ENCODE results near the gene G6PC3. TPM values are rescaled to one million over a fixed set of nuclear protein-coding genes. Genes with fewer than 3 reads are reported as not detected.

G6PC3 gene
- total RNA-seq, 1 donor from 2014 or later = 37.5 TPM

DNA sequence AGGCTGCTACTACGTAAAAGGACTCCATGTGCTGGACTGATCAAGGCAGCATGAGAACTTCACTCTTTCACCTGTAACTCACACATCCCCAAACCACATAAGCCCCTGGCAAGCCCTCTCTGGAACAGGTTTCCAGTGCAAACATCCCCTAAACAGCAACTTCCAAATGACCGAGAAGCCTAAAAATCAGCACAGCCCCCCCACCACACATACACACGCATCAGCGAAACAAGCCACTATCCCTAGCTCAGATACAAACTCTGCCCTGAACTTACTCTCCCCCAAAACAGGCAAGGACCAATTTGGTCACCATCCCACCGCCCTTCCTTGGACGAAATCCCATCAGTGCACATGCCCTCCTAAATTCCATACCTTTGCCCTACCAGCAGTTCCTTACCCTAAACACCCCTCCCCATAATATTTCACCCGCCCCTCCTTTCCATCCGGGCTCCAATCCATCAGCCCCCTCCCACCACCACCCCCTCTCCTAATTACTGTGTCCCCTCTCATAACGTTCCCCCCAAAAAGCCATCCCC, 4.8 kb upstream of the G6PC3 start:
- TF ChIP-seq, protein P1, sequence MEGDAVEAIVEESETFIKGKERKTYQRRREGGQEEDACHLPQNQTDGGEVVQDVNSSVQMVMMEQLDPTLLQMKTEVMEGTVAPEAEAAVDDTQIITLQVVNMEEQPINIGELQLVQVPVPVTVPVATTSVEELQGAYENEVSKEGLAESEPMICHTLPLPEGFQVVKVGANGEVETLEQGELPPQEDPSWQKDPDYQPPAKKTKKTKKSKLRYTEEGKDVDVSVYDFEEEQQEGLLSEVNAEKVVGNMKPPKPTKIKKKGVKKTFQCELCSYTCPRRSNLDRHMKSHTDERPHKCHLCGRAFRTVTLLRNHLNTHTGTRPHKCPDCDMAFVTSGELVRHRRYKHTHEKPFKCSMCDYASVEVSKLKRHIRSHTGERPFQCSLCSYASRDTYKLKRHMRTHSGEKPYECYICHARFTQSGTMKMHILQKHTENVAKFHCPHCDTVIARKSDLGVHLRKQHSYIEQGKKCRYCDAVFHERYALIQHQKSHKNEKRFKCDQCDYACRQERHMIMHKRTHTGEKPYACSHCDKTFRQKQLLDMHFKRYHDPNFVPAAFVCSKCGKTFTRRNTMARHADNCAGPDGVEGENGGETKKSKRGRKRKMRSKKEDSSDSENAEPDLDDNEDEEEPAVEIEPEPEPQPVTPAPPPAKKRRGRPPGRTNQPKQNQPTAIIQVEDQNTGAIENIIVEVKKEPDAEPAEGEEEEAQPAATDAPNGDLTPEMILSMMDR (IDR thresholded peaks at IDR 0.05; ENCODE audit: insufficient read depth, low read length, poor library complexity, severe bottlenecking) = no peak
- no peak for DNase-seq (ENCODE audit: low read depth)

DNA sequence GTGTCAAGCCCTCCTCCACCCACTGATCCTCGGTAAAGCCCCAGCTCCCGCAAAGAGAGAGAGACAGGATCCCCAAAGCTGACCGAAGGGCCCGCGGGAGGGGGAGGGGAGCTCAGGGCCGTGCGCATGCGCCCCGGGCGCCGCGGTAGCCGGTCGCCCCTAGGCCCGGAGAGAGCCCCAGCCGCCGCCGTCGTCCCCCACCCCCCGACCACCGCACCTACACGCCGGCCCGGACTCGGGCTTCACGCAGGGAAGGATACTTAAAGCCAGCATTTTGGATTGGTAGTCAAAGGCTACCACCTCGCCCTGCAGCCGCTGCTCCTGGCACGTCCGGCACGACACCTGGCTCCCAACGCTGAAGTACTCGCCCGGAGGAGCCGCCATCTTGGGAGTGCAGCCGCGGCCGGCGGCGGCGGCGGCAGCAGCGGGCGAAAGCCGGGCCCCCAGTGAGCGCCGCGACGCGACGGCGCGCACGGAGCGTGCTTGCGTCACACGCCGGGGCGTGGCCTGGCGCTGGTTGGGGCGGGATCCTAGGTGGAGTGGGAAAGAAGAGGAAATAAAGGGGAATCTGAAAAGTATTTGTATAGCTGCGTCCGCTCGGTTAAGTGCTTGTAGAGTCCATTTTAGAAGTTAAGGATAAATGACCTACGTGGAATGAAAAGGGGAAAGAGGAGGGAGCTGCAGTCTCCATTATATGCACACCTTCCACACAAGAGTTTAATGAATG, 4.2 kb upstream of the G6PC3 start, which contains the start of gene LSM12:
Gene LSM12 (minus strand): TSS at position 468 of the 727 bp plus-strand sequence. CDS start 84 bp downstream, at position 384.
- TF ChIP-seq, protein P1 (IDR thresholded peaks at IDR 0.05; ENCODE audit: insufficient read depth, low read length, poor library complexity, severe bottlenecking) = no peak
- H3K36me3 ChIP-seq (ENCODE audit: control insufficient read depth, insufficient read depth, low read length) = no peaks in the 10 kb centered on the region
- no peaks in the 10 kb centered on the region for H3K27me3 ChIP-seq (ENCODE audit: control insufficient read depth, insufficient read depth, low read length)
- DNase-seq (ENCODE audit: low read depth) = peak; percentile 49
- peak within 1 kb of the TSS; percentile 74 for H3K4me3 ChIP-seq (ENCODE audit: low read depth, low read length)

More for the DNA sequence above, 4.8 kb upstream of the G6PC3 start:
- Histone ChIP-seq H3K36me3 (ENCODE audit: control insufficient read depth, insufficient read depth, low read length) (no peaks in the 10 kb centered on the region), H3K27me3 (ENCODE audit: control insufficient read depth, insufficient read depth, low read length) (no peaks in the 10 kb centered on the region), H3K4me3 (ENCODE audit: low read depth, low read length) (peak overlapping the region; percentile 74)

DNA sequence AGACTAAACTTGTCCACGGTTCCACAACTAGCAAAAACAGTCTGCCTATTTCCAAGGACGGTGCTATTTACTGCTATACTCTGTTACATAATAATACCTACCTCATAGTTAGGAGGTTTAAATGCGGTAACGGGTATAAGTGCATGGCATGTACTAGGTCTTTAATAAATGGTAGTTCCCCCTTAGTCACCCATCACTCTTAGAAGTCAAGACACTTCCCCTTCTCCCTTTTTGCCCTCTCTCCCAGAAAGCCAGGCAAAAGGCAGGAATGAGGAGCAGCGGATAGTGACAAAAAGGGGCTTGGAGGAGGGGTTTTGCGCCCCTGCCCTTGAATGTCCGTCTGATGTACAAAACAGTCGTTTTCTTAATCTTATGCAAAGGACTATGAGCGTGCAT, 3.0 kb upstream of the G6PC3 start:
- Histone ChIP-seq H3K36me3 (ENCODE audit: control insufficient read depth, insufficient read depth, low read length) (no peaks in the 10 kb centered on the region), H3K27me3 (ENCODE audit: control insufficient read depth, insufficient read depth, low read length) (no peaks in the 10 kb centered on the region), H3K4me3 (ENCODE audit: low read depth, low read length) (no peak overlapping the region)
- no peak for DNase-seq (ENCODE audit: low read depth)
- TF ChIP-seq, protein P1 (IDR thresholded peaks at IDR 0.05; ENCODE audit: insufficient read depth, low read length, poor library complexity, severe bottlenecking) = no peak

DNA sequence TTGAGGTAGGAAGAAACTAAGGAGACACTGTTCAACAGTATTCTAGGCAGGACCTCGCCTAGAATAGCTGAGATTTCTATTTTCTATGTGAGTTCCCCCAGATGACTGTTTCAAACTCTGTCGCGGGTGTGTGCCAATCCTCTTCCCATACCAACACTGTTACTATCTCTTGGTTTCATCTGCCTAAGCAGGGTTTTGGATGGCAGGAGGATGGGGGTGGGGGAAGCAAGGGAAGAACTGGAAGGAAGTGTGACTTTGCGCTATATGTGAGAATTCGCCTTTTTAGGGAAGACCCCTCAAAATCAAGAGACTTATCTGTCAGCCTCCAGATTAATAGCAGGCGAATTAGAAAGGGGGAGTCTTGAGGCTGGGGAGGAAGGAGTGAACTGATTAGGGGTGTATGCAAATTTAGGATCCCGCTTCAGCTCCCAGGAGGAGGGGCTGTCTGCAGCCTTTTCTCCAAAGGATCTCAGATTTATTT, 521 bp upstream of the G6PC3 start:
- H3K27me3 ChIP-seq (ENCODE audit: control insufficient read depth, insufficient read depth, low read length) = no peaks in the 10 kb centered on the region
- TF ChIP-seq, protein P1 (IDR thresholded peaks at IDR 0.05; ENCODE audit: insufficient read depth, low read length, poor library complexity, severe bottlenecking) = no peak
- peak overlapping the region; percentile 46 for H3K4me3 ChIP-seq (ENCODE audit: low read depth, low read length)
- DNase-seq (ENCODE audit: low read depth) = no peak
- no peaks in the 10 kb centered on the region for H3K36me3 ChIP-seq (ENCODE audit: control insufficient read depth, insufficient read depth, low read length)

DNA sequence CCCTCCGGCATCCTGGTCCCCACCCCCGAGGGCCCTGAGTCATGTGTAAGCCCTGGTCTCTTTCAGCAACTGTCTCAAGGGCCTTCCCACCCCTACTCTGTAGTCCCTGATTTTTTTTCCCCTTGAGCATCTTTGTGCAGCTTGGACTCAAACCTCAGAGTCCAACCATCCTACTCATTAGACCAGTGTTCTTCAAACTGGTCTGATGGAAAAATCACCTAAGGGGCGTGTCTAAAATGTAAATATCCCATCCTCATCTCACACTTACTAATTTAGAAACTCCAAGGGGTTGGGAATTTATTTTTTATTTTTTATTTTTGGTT, 624 bp downstream of the G6PC3 start:
- H3K27me3 ChIP-seq (ENCODE audit: control insufficient read depth, insufficient read depth, low read length) = no peaks in the 10 kb centered on the region
- DNase-seq (ENCODE audit: low read depth) = no peak
- H3K4me3 ChIP-seq (ENCODE audit: low read depth, low read length) = peak overlapping the region; percentile 46
- H3K36me3 ChIP-seq (ENCODE audit: control insufficient read depth, insufficient read depth, low read length) = no peaks in the 10 kb centered on the region
- TF ChIP-seq, protein P1 (IDR thresholded peaks at IDR 0.05; ENCODE audit: insufficient read depth, low read length, poor library complexity, severe bottlenecking) = no peak

All from kidney epithelial cell (primary cell).